Measurements from ENCODE around the gene MRPL45.

MRPL45 gene

GRCh38 chr17:38349097-38349730 is 52.2 kb downstream of the MRPL45 start:
- peak; percentile 77 to 90 (median 81) for DNase-seq

GRCh38 chr17:38350035-38350434 is 53.1 kb downstream of the MRPL45 start:
- no peak for DNase-seq

GRCh38 chr17:38351412-38352222 is 54.6 kb downstream of the MRPL45 start, which contains the start of gene SOCS7:
Gene SOCS7, plus strand, starts transcription at chr17:38351844. Its CDS starts 209 bp downstream, at chr17:38352053.
- peak; percentile 95 to 97 (median 96) for DNase-seq

GRCh38 chr17:38352245-38353085 is 55.5 kb downstream of the MRPL45 start:
- DNase-seq: peak in 2 of 3 experiments; percentile 47 to 56

- peak in 1 of 3 experiments; percentile 55 for DNase-seq
These were observed 56.2 kb downstream of the MRPL45 start for GRCh38 chr17:38353086-38353604.

- no peak for DNase-seq
These were observed 56.7 kb downstream of the MRPL45 start for GRCh38 chr17:38353668-38354067.

- no peak for DNase-seq
These were observed 57.5 kb downstream of the MRPL45 start for GRCh38 chr17:38354466-38354865.

GRCh38 chr17:38355251-38355650 is 58.3 kb downstream of the MRPL45 start:
- DNase-seq: peak in 1 of 3 experiments; percentile 60

GRCh38 chr17:38357486-38358123 is 60.6 kb downstream of the MRPL45 start:
- DNase-seq: no peak

- no peak for DNase-seq
These were observed 61.9 kb downstream of the MRPL45 start for GRCh38 chr17:38358586-38359513.

GRCh38 chr17:38361694-38362465 is 64.9 kb downstream of the MRPL45 start:
- DNase-seq: no peak

- no peak for DNase-seq
These were observed 66.0 kb downstream of the MRPL45 start for GRCh38 chr17:38363016-38363415.

GRCh38 chr17:38364741-38365140 is 67.8 kb downstream of the MRPL45 start:
- no peak for DNase-seq

GRCh38 chr17:38369124-38369886 is 72.3 kb downstream of the MRPL45 start:
- no peak for DNase-seq

Measured in NCI-H1417 (cell line).